Measurements from ENCODE around the gene CADM3. TPM values are rescaled to one million over a fixed set of nuclear protein-coding genes. Genes with fewer than 3 reads are reported as not detected.

The CADM3 gene
- total RNA-seq, 1 experiment from 2014 or later: not detected

GRCh38 chr1:159247266-159247665, 75.9 kb downstream of the CADM3 start:
- H3K36me3 ChIP-seq: no peaks in the 10 kb centered on the region
- no peak overlapping the region for H3K4me3 ChIP-seq
- no peaks in the 10 kb centered on the region for H3K27me3 ChIP-seq
- DNase-seq: no peak
- no peaks in the 10 kb centered on the region for H3K9me3 ChIP-seq (replicated peaks)
- H3K4me1 ChIP-seq: no peaks in the 10 kb centered on the region
- no peak overlapping the region for H3K27ac ChIP-seq

DNA sequence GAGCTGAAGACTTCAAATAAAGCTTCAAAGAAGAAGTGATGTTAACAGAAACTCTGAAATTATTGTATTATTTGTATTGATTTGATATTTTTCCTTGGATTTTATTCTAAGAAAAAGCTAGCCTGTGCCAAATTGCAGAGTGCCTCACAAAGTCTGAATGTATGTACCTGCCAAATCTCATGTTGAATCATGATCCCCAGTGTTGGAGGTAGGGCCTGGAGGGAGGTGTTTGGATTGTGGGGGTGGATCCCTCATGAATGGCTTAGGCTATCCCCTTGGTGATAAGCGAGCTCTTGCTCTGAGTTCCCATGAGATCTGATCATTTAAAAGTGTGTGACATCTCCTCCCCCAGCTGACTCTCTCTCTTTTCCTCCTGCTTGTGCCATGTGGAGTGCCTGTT, 76.9 kb downstream of the CADM3 start:
- DNase-seq: no peak
- Histone ChIP-seq H3K9me3 (replicated peaks) (no peaks in the 10 kb centered on the region), H3K4me1 (no peaks in the 10 kb centered on the region), H3K27me3 (no peaks in the 10 kb centered on the region), H3K27ac (no peak overlapping the region), H3K36me3 (no peaks in the 10 kb centered on the region), H3K4me3 (no peak overlapping the region)

DNA sequence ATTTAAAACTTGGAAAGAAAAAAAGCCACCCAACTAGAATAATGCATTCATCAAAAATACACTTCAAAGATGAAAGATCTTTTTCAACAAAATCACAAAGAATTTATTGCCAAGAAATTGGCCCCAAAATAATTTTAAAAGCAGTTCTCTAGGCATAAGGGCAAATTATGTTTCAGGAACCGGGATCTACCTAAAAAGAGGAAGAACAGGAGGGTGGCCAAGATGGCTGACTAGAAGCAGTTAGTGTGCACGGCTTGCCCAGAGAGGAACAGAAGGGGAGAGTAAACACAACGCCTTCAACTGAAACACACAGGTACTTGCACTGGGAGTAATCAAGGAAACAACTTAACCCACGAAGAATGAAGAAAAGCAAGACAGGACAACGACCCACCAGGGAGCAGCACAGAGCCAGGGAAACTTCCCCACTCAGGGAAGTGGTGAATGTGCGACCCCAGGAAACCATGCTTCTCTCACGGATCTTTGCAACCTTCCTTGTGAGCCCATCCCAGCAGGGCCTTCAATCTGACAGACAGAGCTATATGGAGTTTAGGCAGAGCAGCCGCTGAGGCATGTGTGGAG, 79.3 kb downstream of the CADM3 start:
- H3K4me3 ChIP-seq: no peak overlapping the region
- H3K27ac ChIP-seq: no peak overlapping the region
- peak in 1 of 2 experiments; percentile 2 for DNase-seq
- no peaks in the 10 kb centered on the region for H3K4me1 ChIP-seq
- H3K9me3 ChIP-seq (replicated peaks): no peaks in the 10 kb centered on the region
- H3K27me3 ChIP-seq: no peaks in the 10 kb centered on the region
- no peaks in the 10 kb centered on the region for H3K36me3 ChIP-seq

Other genes with a start within 250 kb of the CADM3 start
- not detected in 2 replicates for gene PYHIN1, start 240.1 kb upstream of the CADM3 start, total RNA-seq (2014; rRNA removed; shearing (Covaris generic))
- 55.5 and 63.8 TPM in 2 replicates for gene IFI16, start 161.7 kb upstream of the CADM3 start, total RNA-seq (2014; rRNA removed; shearing (Covaris generic))
- gene AIM2, start 94.8 kb upstream of the CADM3 start, total RNA-seq (2014; rRNA removed; shearing (Covaris generic)): not detected in 2 replicates
- gene ACKR1, start 33.3 kb downstream of the CADM3 start, total RNA-seq (2014; rRNA removed; shearing (Covaris generic)): not detected in 2 replicates
- gene FCER1A, start 130.7 kb downstream of the CADM3 start, total RNA-seq (2014; rRNA removed; shearing (Covaris generic)): not detected in 2 replicates